MM.1S (cell line): ENCODE results near the gene IFT80.

Experiments
- CTCF ChIP-seq: fragments of 300-600 bp; sonication (generic); IDR thresholded peaks from 2 replicates; pipeline ENCODE4 v1.5.1; 2016; ENCODE audit warnings: antibody characterized with exemption, low read length, mixed read lengths
- EZH2phosphoT487 ChIP-seq: fragments of 300-600 bp; sonication (generic); IDR thresholded peaks from 2 replicates; pipeline ENCODE4 v1.6.1; 2018; ENCODE audit warnings: antibody characterized with exemption, low read length

GRCh38 chr3:160417311-160417710 is 18.3 kb upstream of the IFT80 start:
- TF ChIP-seq CTCF (no peak), EZH2phosphoT487 (no peak)
